K562 (cell line): Measurements from ENCODE around the gene ST6GALNAC1. TPM values are rescaled to one million over a fixed set of nuclear protein-coding genes. Genes with fewer than 3 reads are reported as not detected.

Source experiments
- AFF4 ChIP-seq: sonication (generic); formaldehyde crosslinking; IDR thresholded peaks from 2 replicates; pipeline ENCODE4 v1.8.0; 2023; ENCODE audit warnings: mild to moderate bottlenecking, missing genetic modification reagents
- CTBP1 ChIP-seq: fragments of 450-650 bp; IDR thresholded peaks from 2 replicates; pipeline ENCODE4 v1.6.1; 2016; ENCODE audit warnings: borderline replicate concordance
- FOXO4 ChIP-seq: fragments of 450-650 bp; formaldehyde crosslinking; IDR thresholded peaks from 2 replicates; pipeline ENCODE4 v1.4.0; 2020; ENCODE audit warnings: mild to moderate bottlenecking, moderate library complexity
- GABPB1 ChIP-seq: sonication (generic); formaldehyde crosslinking; IDR thresholded peaks from 2 replicates; pipeline ENCODE4 v1.8.0; 2022; ENCODE audit warnings: mild to moderate bottlenecking, missing genetic modification reagents
- HDGF ChIP-seq: fragments of 450-650 bp; IDR thresholded peaks from 2 replicates; pipeline ENCODE4 v1.6.1; 2016
- HLTF ChIP-seq: fragments of 450-650 bp; IDR thresholded peaks from 2 replicates; pipeline ENCODE4 v1.6.1; 2016
- MAFF ChIP-seq: IDR thresholded peaks from 2 replicates; pipeline ENCODE4 v1.6.1; 2012; ENCODE audit warnings: low read length, improper control_type of control experiment
- MAFK ChIP-seq: IDR thresholded peaks from 2 replicates; pipeline ENCODE4 v1.6.1; 2011; ENCODE audit warnings: low read length, improper control_type of control experiment
- NR4A1 ChIP-seq, 2 experiments: fragments of 250-450 bp in 1 of 2; fragments of 450-650 bp in 1 of 2; sonication (Bioruptor Pico) in 1 of 2; IDR thresholded peaks; 2 replicates each; pipeline versions ENCODE4 v1.4.0 to v1.6.1; 2016 to 2020; ENCODE audit warnings: mild to moderate bottlenecking in 2 of 2, missing compliant biosample characterization in 1 of 2, missing genetic modification characterization in 1 of 2, moderate library complexity in 1 of 2
- POLR3G ChIP-seq: IDR thresholded peaks from 2 replicates; pipeline ENCODE4 v1.6.1; 2011; ENCODE audit not compliant: insufficient read length, insufficient replicate concordance; ENCODE audit errors: extremely low read depth
- RCOR1 ChIP-seq, 2 experiments: IDR thresholded peaks; 2 replicates each; pipeline ENCODE4 v1.6.1; 2012; ENCODE audit warnings: low read depth in 2 of 2, low read length in 2 of 2, borderline replicate concordance in 1 of 2, improper control_type of control experiment in 1 of 2
- SMC3 ChIP-seq: conservative IDR thresholded peaks from 2 replicates; pipeline ENCODE4 v1.6.1; 2011; ENCODE audit warnings: low read depth, low read length, improper control_type of control experiment; ENCODE audit not compliant: insufficient read depth
- SUPT5H ChIP-seq: fragments of 450-650 bp; IDR thresholded peaks from 2 replicates; pipeline ENCODE4 v1.6.1; 2016
- XRCC3 ChIP-seq: fragments of 450-650 bp; IDR thresholded peaks from 2 replicates; pipeline ENCODE4 v1.6.1; 2017; ENCODE audit warnings: mild to moderate bottlenecking, moderate library complexity
- ZNF263 ChIP-seq: sonication (generic); formaldehyde crosslinking; IDR thresholded peaks from 2 replicates; pipeline ENCODE4 v1.8.0; 2022; ENCODE audit warnings: mild to moderate bottlenecking, missing genetic modification reagents, borderline replicate concordance
- ZNF280A ChIP-seq: fragments of 450-650 bp; IDR thresholded peaks from 2 replicates; pipeline ENCODE4 v1.6.1; 2018; ENCODE audit warnings: mild to moderate bottlenecking, low read depth; ENCODE audit not compliant: partially characterized antibody
- polyA plus RNA-seq, 8 experiments: library from polyadenylated mRNA; depleted of rRNA in 4 of 8; stranded (reverse) in 5 of 8; unstranded in 3 of 8; fragments of >200 nt; fragmentation: Nextera tagmentation in 2 of 8; fragmentation: Illumina TruSeq in 1 of 8; extraction: Ambion mirVana in 2 of 8; extraction: Trizol in 1 of 8; gene quantifications; 2 replicates each; pipeline versions ENCODE4 v1.2.1 to v1.2.3, GENCODE V29; 2011 to 2014; ENCODE audit warnings: inconsistent platforms in 1 of 8, missing spikeins in 1 of 8
- total RNA-seq, 7 experiments: library from RNA; depleted of rRNA in 6 of 7; stranded (reverse); fragments of >200 nt in 6 of 7; fragmentation: Illumina TruSeq in 2 of 7; extraction: Trizol in 2 of 7; gene quantifications; 2 replicates each; pipeline versions ENCODE4 v1.2.1 to v1.2.3, GENCODE V29; 2011 to 2021; ENCODE audit warnings: low replicate concordance in 1 of 7

ST6GALNAC1 gene
- total and polyA plus RNA-seq, 9 of the 15 experiments (the other 6 are each of a cell fraction or from before 2014, with no cell fraction given): 20.6 to 68.4 (median 50.5) TPM

GRCh38 chr17:76643553-76644148 is at the start of gene ST6GALNAC1 (continued):
- TF ChIP-seq ZNF263 (CRISPR knock-in tag): no peak
- peak in 1 of 2 experiments; percentile 49; a peak in 1 of 4 replicates for TF ChIP-seq RCOR1 (IDR thresholded peaks at IDR 0.05; ENCODE audit: borderline replicate concordance in 1 of 2, low read depth in 2 of 2, low read length in 2 of 2)
- TF ChIP-seq FOXO4 (CRISPR knock-in tag): no peak; the same call in 1 of the 2 replicates
- TF ChIP-seq ZNF280A: no peak
- TF ChIP-seq HDGF: no peak
- TF ChIP-seq MAFK: no peak
- peak; percentile 45; the same call in 1 of the 2 replicates for TF ChIP-seq CTBP1
- no peak for TF ChIP-seq XRCC3
- peak; percentile 88 for TF ChIP-seq SUPT5H
- peak; percentile 64; the same call in 1 of the 2 replicates for TF ChIP-seq GABPB1 (CRISPR knock-in tag)
- TF ChIP-seq NR4A1 (CRISPR knock-in tag; IDR thresholded peaks at IDR 0.05): 0 out of 2 replicates have a peak, but pooled peaks have one; percentile 54
- TF ChIP-seq NR4A1 (tag; IDR thresholded peaks at IDR 0.05): no peak; the same call in none of the 2 replicates
- no peak for TF ChIP-seq SMC3
- no peak for TF ChIP-seq MAFF
- no peak for TF ChIP-seq HLTF
- no peak for TF ChIP-seq POLR3G
- no peak; the same call in 1 of the 2 replicates for TF ChIP-seq AFF4 (CRISPR knock-in tag)
